H9 (cell line): Measurements from ENCODE around the gene PROM1. TPM values are rescaled to one million over a fixed set of nuclear protein-coding genes. Genes with fewer than 3 reads are reported as not detected.

Experiments used
- DNase-seq: peaks from one replicate; pipeline ENCODE4 v3.0.0-alpha.2; 2017
- H2AFZ ChIP-seq: one replicate; pipeline ENCODE4 v1.6.1; 2013; ENCODE audit warnings: mild to moderate bottlenecking, low read length, control low read depth, moderate library complexity
- H2AK5ac ChIP-seq: 2 replicates; pipeline ENCODE4 v1.6.1; 2013; ENCODE audit warnings: low read length, control low read depth, mixed read lengths; ENCODE audit not compliant: insufficient read length
- H2BK120ac ChIP-seq: one replicate; pipeline ENCODE4 v1.6.1; 2013; ENCODE audit warnings: low read depth, mild to moderate bottlenecking, low read length, control low read depth, inconsistent platforms; ENCODE audit not compliant: poor library complexity, severe bottlenecking
- H2BK12ac ChIP-seq: 2 replicates; pipeline ENCODE4 v1.6.1; 2013; ENCODE audit warnings: low read length, control low read depth, mixed read lengths, low read depth; ENCODE audit not compliant: insufficient read length
- H2BK15ac ChIP-seq: 2 replicates; pipeline ENCODE4 v1.6.1; 2013; ENCODE audit warnings: low read depth, low read length, control low read depth
- H2BK20ac ChIP-seq: one replicate; pipeline ENCODE4 v1.6.1; 2013; ENCODE audit warnings: low read depth, mild to moderate bottlenecking, low read length, control low read depth, inconsistent platforms; ENCODE audit not compliant: poor library complexity, severe bottlenecking
- H2BK5ac ChIP-seq: 2 replicates; pipeline ENCODE4 v1.6.1; 2013; ENCODE audit warnings: low read length, control low read depth, mixed read lengths; ENCODE audit not compliant: insufficient read length
- H3K14ac ChIP-seq: 2 replicates; pipeline ENCODE4 v1.6.1; 2013; ENCODE audit warnings: low read length, control low read depth; ENCODE audit not compliant: insufficient read depth
- H3K18ac ChIP-seq: 2 replicates; pipeline ENCODE4 v1.6.1; 2013; ENCODE audit warnings: low read depth, mild to moderate bottlenecking, mixed read lengths, low read length, control low read depth; ENCODE audit not compliant: insufficient read length
- H3K23ac ChIP-seq: 2 replicates; pipeline ENCODE4 v1.6.1; 2013; ENCODE audit warnings: low read length, control low read depth, mixed read lengths, low read depth; ENCODE audit not compliant: insufficient read length
- H3K23me2 ChIP-seq: 2 replicates; pipeline ENCODE4 v1.6.1; 2013; ENCODE audit warnings: low read depth, mild to moderate bottlenecking, mixed read lengths, low read length, control low read depth; ENCODE audit not compliant: insufficient read length, poor library complexity, severe bottlenecking
- H3K27ac ChIP-seq: 2 replicates; pipeline ENCODE4 v1.5.1; 2013; ENCODE audit warnings: low read length, control low read depth, mixed read lengths, low read depth; ENCODE audit not compliant: insufficient read length
- H3K27me3 ChIP-seq: 2 replicates; pipeline ENCODE4 v1.6.1; 2013; ENCODE audit warnings: low read length, control low read depth, inconsistent platforms; ENCODE audit not compliant: insufficient read depth
- H3K4ac ChIP-seq: 2 replicates; pipeline ENCODE4 v1.6.1; 2013; ENCODE audit warnings: low read depth, mild to moderate bottlenecking, control low read depth, inconsistent platforms, low read length, moderate library complexity
- H3K4me1 ChIP-seq: 2 replicates; pipeline ENCODE4 v1.6.1; 2013; ENCODE audit warnings: low read length, control low read depth, inconsistent platforms; ENCODE audit not compliant: insufficient read depth
- H3K4me2 ChIP-seq: 2 replicates; pipeline ENCODE4 v1.6.1; 2013; ENCODE audit warnings: low read length, control low read depth, mixed read lengths; ENCODE audit not compliant: insufficient read length, insufficient read depth
- H3K56ac ChIP-seq: 2 replicates; pipeline ENCODE4 v1.6.1; 2013; ENCODE audit warnings: low read depth, mild to moderate bottlenecking, mixed read lengths, low read length, control low read depth; ENCODE audit not compliant: insufficient read length
- H3K79me1 ChIP-seq: 2 replicates; pipeline ENCODE4 v1.6.1; 2013; ENCODE audit warnings: low read depth, mild to moderate bottlenecking, moderate library complexity, low read length, control low read depth, inconsistent platforms; ENCODE audit not compliant: insufficient read depth, poor library complexity, severe bottlenecking
- H3K79me2 ChIP-seq: 2 replicates; pipeline ENCODE4 v1.6.1; 2013; ENCODE audit warnings: low read length, control low read depth, inconsistent platforms; ENCODE audit not compliant: insufficient read depth
- H3K9ac ChIP-seq: 2 replicates; pipeline ENCODE4 v1.6.1; 2013; ENCODE audit warnings: low read length, control low read depth, mixed read lengths; ENCODE audit not compliant: insufficient read length; ENCODE audit errors: extremely low read depth
- H3K9me3 ChIP-seq: one replicate; pipeline ENCODE4 v1.6.1; 2013; ENCODE audit warnings: low read depth, low read length, inconsistent platforms; ENCODE audit not compliant: control insufficient read depth
- H3T11ph ChIP-seq: one replicate; pipeline ENCODE4 v1.6.1; 2013; ENCODE audit warnings: mild to moderate bottlenecking, low read length, control low read depth, inconsistent platforms
- H4K20me1 ChIP-seq: one replicate; pipeline ENCODE4 v1.6.1; 2013; ENCODE audit not compliant: control insufficient read depth, insufficient read length, insufficient read depth
- H4K5ac ChIP-seq: 2 replicates; pipeline ENCODE4 v1.6.1; 2013; ENCODE audit warnings: low read depth, mild to moderate bottlenecking, mixed read lengths, low read length, control low read depth; ENCODE audit not compliant: insufficient read length
- H4K8ac ChIP-seq: replicated peaks from 2 replicates; pipeline ENCODE4 v1.6.1; 2013; ENCODE audit warnings: low read length, control low read depth, mixed read lengths, low read depth; ENCODE audit not compliant: insufficient read length
- H4K91ac ChIP-seq: 2 replicates; pipeline ENCODE4 v1.6.1; 2013; ENCODE audit warnings: low read depth, mild to moderate bottlenecking, moderate library complexity, mixed read lengths, low read length, control low read depth; ENCODE audit not compliant: insufficient read length
- H3K27ac Mint-ChIP-seq, 3 experiments: 2 replicates in 2 of 3; 3 replicates in 1 of 3; pipeline ENCODE4 v1.8.0; 2020 to 2021; ENCODE audit warnings: mixed read lengths in 3 of 3, mild to moderate bottlenecking in 1 of 3, moderate library complexity in 1 of 3
- H3K27me3 Mint-ChIP-seq: 2 replicates; pipeline ENCODE4 v1.8.0; 2021; ENCODE audit warnings: low read depth, mild to moderate bottlenecking, moderate library complexity, mixed read lengths
- H3K36me3 Mint-ChIP-seq, 3 experiments: 2 replicates in 2 of 3; 3 replicates in 1 of 3; pipeline ENCODE4 v1.8.0; 2020 to 2021; ENCODE audit warnings: low read depth in 3 of 3, mixed read lengths in 3 of 3; ENCODE audit not compliant: insufficient read depth in 1 of 3
- H3K4me1 Mint-ChIP-seq, 2 experiments: 2 replicates each; pipeline ENCODE4 v1.8.0; 2020; ENCODE audit warnings: mixed read lengths in 2 of 2
- H3K4me3 Mint-ChIP-seq, 2 experiments: 2 replicates in 1 of 2; 3 replicates in 1 of 2; pipeline ENCODE4 v1.8.0; 2020 to 2021; ENCODE audit warnings: mild to moderate bottlenecking in 2 of 2, mixed read lengths in 2 of 2, moderate library complexity in 1 of 2
- H3K9me3 Mint-ChIP-seq, 2 experiments: 2 replicates in 1 of 2; 3 replicates in 1 of 2; pipeline ENCODE4 v1.8.0; 2020; ENCODE audit warnings: mild to moderate bottlenecking in 2 of 2, mixed read lengths in 2 of 2, moderate library complexity in 1 of 2
- CTCF ChIP-seq: fragments of 200-600 bp; sonication (generic); conservative IDR thresholded peaks from 3 replicates; pipeline ENCODE4 v1.8.0; 2021; ENCODE audit warnings: antibody characterized with exemption, mild to moderate bottlenecking
- WGBS: extraction: QIAGEN DNeasy Blood & Tissue Kit; methylation state at CpG from one replicate; pipeline ENCODE4 v1.1.7; 2013; ENCODE audit warnings: missing lambda C conversion rate, low lambda C conversion rate, mixed read lengths; ENCODE audit not compliant: insufficient read length; ENCODE audit errors: extremely low coverage; 5-methylcytosine and 5-hydroxymethylcytosine counted together
- total RNA-seq: library from RNA; stranded (reverse); gene quantifications from 2 replicates; pipeline ENCODE4 v1.2.1, GENCODE V29; 2021

PROM1 gene
- total RNA-seq, 1 experiment from 2014 or later: 98.3 TPM

- Histone ChIP-seq H2BK15ac (no peak overlapping the region), H3K79me1 (no peaks in the 10 kb centered on the region), H3K27ac (no peak overlapping the region), H3K4me2 (no peak overlapping the region), H3K9me3 (no peaks in the 10 kb centered on the region), H2BK120ac (no peak overlapping the region), H3K27me3 (no peaks in the 10 kb centered on the region), H4K5ac (no peak overlapping the region), H2AFZ (no peak overlapping the region), H4K8ac (no peak overlapping the region), H3K56ac (no peak overlapping the region), H3K18ac (no peak overlapping the region), H3K9ac (no peak overlapping the region), H3K23ac (no peak overlapping the region), H3K23me2 (no peaks in the 10 kb centered on the region), H3T11ph (no peak overlapping the region), H4K91ac (no peak overlapping the region), H2BK12ac (no peak overlapping the region), H2BK5ac (no peak overlapping the region), H2BK20ac (no peak overlapping the region), H3K79me2 (no peaks in the 10 kb centered on the region), H3K4me1 (no peaks in the 10 kb centered on the region; the same call in 1 of the 2 replicates), H3K14ac (no peak overlapping the region), H4K20me1 (no peaks in the 10 kb centered on the region), H3K4ac (no peak overlapping the region), H2AK5ac (no peak overlapping the region)
- H3K27me3 Mint-ChIP-seq: no peaks in the 10 kb centered on the region; the same call in none of the 2 replicates
- H3K36me3 Mint-ChIP-seq: no peaks in the 10 kb centered on the region
- H3K27ac Mint-ChIP-seq: no peak overlapping the region
- peaks cover 7% of the 10 kb centered on the region in 2 experiments for H3K4me1 Mint-ChIP-seq
- no peak for DNase-seq
- whole genome bisulfite sequencing: no CpG with 5 or more reads among the region's 1 CpG
- no peak for TF ChIP-seq CTCF
- H3K4me3 Mint-ChIP-seq: no peak overlapping the region
- no peaks in the 10 kb centered on the region for H3K9me3 Mint-ChIP-seq
Observed at GRCh38 chr4:15942283-15942682, 141.5 kb downstream of the PROM1 start.
